ENCODE data around the gene CYP51A1.
A peak's percentile ranks its signal among the peaks of the same experiment; 100 is the strongest.

CYP51A1 gene

DNA sequence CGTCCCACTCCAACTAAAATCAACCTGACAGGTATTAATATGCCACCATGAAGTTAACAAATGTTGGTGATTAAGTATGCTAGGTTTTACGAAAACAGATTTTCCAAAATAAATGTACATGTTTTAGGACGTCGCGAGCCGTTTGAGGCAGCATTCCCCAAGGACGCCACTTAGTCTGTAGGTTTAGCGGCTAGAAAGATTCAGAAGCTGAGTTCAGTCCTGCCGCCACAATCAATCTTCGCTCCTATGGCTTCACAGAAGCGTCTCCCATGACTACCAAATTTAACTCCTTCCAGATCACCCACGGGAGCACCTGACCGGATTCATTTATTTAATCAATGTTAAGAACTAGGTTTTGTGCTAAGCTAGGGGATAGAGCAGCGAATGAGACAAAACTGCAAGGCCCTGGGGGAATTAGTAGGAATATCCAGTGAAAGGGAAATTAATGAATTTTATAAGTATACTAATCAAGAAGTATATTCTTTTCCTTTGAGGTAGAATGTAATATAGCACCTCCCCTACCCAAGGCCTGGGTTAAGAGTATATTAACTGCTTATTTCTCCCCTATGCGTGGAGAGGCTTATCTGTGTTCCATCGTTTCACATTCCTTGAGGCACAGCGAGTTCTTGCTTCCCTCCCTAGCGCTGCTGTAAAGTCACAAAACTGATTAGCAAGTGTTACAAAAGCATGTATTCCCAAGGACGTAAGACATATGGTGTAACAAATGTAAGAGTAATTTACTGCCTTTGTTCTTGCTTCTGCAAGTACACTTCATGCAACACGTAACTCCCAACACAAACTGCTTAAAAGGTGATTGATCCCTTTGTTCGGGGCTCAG is 994 bp upstream of the CYP51A1 start:
- peak overlapping the region; percentile 91 for H3K4me3 ChIP-seq (ENCODE audit: low read depth, low read length)
- TF ChIP-seq, protein P1, sequence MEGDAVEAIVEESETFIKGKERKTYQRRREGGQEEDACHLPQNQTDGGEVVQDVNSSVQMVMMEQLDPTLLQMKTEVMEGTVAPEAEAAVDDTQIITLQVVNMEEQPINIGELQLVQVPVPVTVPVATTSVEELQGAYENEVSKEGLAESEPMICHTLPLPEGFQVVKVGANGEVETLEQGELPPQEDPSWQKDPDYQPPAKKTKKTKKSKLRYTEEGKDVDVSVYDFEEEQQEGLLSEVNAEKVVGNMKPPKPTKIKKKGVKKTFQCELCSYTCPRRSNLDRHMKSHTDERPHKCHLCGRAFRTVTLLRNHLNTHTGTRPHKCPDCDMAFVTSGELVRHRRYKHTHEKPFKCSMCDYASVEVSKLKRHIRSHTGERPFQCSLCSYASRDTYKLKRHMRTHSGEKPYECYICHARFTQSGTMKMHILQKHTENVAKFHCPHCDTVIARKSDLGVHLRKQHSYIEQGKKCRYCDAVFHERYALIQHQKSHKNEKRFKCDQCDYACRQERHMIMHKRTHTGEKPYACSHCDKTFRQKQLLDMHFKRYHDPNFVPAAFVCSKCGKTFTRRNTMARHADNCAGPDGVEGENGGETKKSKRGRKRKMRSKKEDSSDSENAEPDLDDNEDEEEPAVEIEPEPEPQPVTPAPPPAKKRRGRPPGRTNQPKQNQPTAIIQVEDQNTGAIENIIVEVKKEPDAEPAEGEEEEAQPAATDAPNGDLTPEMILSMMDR (IDR thresholded peaks at IDR 0.05; ENCODE audit: low read depth, low read length, missing control alignments), result no peak

DNA sequence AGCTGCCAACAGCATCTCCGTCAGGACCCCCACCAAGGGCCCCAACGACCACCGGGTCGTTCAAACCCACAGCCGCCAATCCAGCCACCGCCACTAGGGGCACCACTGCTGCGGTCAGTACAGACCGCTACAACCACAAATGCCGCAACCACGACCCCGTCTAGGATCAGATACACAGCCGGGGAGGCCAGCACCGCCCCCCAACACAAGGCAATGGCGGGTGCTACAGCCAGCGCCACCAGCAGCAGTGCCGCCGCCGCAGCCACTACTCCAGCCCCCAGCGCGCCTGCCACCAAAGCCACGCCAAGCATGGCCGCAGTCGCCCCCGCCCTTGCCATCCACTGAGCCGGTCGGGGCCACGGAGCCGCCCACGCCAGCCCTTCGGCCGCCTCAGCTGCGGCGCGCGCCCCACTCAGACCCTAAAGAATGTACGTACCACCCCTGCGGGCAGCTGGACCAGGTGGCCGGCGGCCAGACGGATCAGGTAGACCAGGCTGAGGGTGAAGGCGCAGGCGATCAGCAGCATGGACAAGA is 473 bp downstream of the CYP51A1 start:
- TF ChIP-seq, protein P1 (IDR thresholded peaks at IDR 0.05; ENCODE audit: low read depth, low read length, missing control alignments), result peak; percentile 88
- H3K4me3 ChIP-seq (ENCODE audit: low read depth, low read length), result peak overlapping the region; percentile 91
- DNase-seq (ENCODE audit: low read depth), result no peak

More for the DNA sequence above, 994 bp upstream of the CYP51A1 start:
- no peak for DNase-seq (ENCODE audit: low read depth)

DNA sequence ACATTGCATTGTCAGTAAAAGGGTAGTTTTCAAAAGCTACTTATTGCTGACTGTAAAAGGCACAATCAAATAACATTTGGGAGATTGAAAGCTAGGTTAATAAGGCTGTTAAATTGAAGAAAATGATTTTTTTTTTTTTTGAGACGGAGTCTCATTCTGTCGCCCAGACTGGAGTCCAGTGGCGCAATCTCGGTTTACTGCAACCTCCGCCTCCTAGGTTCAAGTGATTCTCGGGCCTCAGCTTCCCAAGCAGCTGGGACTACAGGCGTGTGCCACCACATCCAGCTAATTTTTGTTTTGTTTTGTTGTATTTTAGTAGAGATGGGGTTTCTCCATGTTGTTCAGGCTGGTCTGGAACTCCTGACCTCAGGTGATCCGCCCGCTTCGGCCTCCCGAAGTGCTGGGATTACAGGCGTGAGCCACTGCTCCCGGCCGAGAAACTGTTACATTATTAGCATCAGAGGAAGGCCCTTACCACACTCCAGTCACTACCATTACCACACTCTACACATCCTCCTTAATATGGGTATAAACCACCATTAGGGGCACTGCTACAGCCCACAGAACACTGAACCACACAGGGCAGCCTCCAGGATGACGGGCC is 1.0 kb downstream of the CYP51A1 start:
- DNase-seq (ENCODE audit: low read depth), result no peak
- TF ChIP-seq, protein P1 (IDR thresholded peaks at IDR 0.05; ENCODE audit: low read depth, low read length, missing control alignments), result no peak
- peak overlapping the region; percentile 91 for H3K4me3 ChIP-seq (ENCODE audit: low read depth, low read length)

DNA sequence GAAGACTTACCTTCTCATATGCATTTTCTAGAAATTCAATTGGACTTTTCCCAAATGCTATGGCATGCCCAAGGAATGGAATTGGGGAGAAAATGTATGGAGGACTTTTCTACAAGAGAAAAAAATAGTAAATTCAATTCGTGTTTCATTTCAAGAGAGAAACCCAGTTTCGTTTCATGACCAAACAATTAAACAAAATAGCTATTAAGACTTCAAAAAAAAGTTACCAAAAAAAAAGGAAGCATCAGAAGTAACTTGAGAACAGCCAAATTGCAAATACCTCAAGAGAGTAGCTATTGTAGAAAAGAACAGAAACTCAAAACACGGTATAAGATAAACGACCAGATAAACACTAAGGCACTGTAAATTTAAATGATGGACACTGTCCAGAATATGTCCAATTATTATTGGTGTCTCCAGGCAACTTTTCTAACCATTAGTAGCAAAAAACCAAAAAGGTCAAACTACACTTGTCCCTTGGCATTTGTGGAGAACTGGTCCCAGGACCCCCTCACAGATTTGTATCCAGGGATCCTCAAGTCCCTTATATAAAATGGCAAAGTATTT is 2.4 kb downstream of the CYP51A1 start:
- DNase-seq (ENCODE audit: low read depth), result no peak
- TF ChIP-seq, protein P1 (IDR thresholded peaks at IDR 0.05; ENCODE audit: low read depth, low read length, missing control alignments), result no peak
- H3K4me3 ChIP-seq (ENCODE audit: low read depth, low read length), result peak overlapping the region; percentile 30; the same call in 1 of the 2 replicates

DNA sequence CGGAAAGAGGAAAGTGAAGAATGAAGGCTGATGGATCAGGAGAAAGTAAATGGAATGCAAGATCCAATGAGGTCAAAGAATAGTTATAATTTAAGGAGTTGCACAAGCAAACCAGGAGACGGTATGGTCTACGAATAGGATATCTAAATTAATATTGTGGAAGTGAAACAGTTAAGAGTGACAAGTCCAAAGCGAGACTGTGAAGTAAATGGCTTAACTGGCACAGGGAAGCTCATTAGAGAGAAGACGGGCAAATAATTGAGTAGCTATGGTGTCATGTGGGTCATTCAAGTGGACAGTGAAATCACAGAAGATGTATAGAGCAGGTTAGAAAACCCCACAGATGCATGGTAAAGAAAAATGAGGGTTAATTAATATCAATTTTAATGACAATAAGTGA is 3.2 kb downstream of the CYP51A1 start:
- TF ChIP-seq, protein P1 (IDR thresholded peaks at IDR 0.05; ENCODE audit: low read depth, low read length, missing control alignments), result no peak
- no peak for DNase-seq (ENCODE audit: low read depth)
- H3K4me3 ChIP-seq (ENCODE audit: low read depth, low read length), result peak overlapping the region; percentile 1; the same call in 1 of the 2 replicates

DNA sequence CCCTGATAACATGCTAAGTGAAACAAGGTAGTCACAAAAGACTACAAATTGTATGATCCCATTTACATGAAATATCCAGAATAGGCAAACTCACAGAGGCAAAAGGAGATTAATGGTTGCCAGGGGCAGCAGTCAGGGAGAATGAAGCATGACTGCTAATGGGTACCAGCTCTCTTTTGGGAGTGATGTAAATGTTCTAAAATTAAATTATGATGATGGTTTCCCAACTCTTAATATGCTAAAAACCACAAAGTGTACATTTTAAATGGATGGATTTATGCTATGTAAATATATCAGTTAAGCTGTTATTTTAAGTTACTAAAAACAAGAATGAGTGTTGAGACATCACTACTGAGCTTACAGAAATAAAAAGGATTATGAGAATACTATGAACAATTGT is 12.6 kb downstream of the CYP51A1 start:
- no peak overlapping the region for H3K4me3 ChIP-seq (ENCODE audit: low read depth, low read length)
- DNase-seq (ENCODE audit: low read depth), result no peak
- TF ChIP-seq, protein P1 (IDR thresholded peaks at IDR 0.05; ENCODE audit: low read depth, low read length, missing control alignments), result no peak
